Lung (tissue), 12 donors: ENCODE measurements around the gene ANKRD23. TPM values are rescaled to one million over a fixed set of nuclear protein-coding genes. Genes with fewer than 3 reads are reported as not detected.

Experiments
- ATAC-seq: fragments of 200-7000 bp; cut with Tn5 transposase; one replicate; pipeline ENCODE4 v1.9.1; 2020; ENCODE audit warnings: moderate number of reproducible peaks; ENCODE audit not compliant: insufficient read depth, low FRiP score
- DNase-seq, 3 donors: peaks; one replicate each; pipeline ENCODE4 v3.0.0-alpha.2; 2013 to 2017
- H3K27ac ChIP-seq, 2 donors: one replicate each; pipeline ENCODE4 v1.5.1; 2013; ENCODE audit warnings: mild to moderate bottlenecking in 2 of 2, moderate library complexity in 2 of 2, control low read depth in 1 of 2, inconsistent platforms in 1 of 2, low read depth in 1 of 2, low read length in 1 of 2
- H3K27me3 ChIP-seq, 3 donors: one replicate each; pipeline ENCODE4 v1.5.1; 2013; ENCODE audit warnings: low read length in 2 of 3; ENCODE audit not compliant: control insufficient read depth in 3 of 3, insufficient read depth in 3 of 3
- H3K36me3 ChIP-seq, 4 donors: one replicate each; pipeline ENCODE4 v1.5.1; 2013; ENCODE audit warnings: low read length in 4 of 4, mild to moderate bottlenecking in 1 of 4, moderate library complexity in 1 of 4; ENCODE audit not compliant: control insufficient read depth in 4 of 4, insufficient read depth in 4 of 4
- H3K4me1 ChIP-seq, 5 donors: one replicate each; pipeline ENCODE4 v1.5.1; 2013; ENCODE audit warnings: low read length in 5 of 5, mild to moderate bottlenecking in 2 of 5, moderate library complexity in 1 of 5; ENCODE audit not compliant: control insufficient read depth in 5 of 5, insufficient read depth in 5 of 5
- H3K4me3 ChIP-seq: one replicate; pipeline ENCODE4 v1.5.1; 2013; ENCODE audit warnings: mild to moderate bottlenecking, control low read depth, moderate library complexity
- H3K9ac ChIP-seq, 2 donors: one replicate each; pipeline ENCODE4 v1.5.1; 2013; ENCODE audit warnings: low read length in 2 of 2, control low read depth in 1 of 2; ENCODE audit not compliant: insufficient read depth in 1 of 2
- H3K9me3 ChIP-seq, 4 donors: one replicate each; pipeline ENCODE4 v1.5.1; 2013; ENCODE audit warnings: low read length in 3 of 4, mild to moderate bottlenecking in 1 of 4, moderate library complexity in 1 of 4; ENCODE audit not compliant: control insufficient read depth in 4 of 4, insufficient read depth in 3 of 4
- WGBS, 2 donors: extraction: QIAGEN DNeasy Blood & Tissue Kit; methylation state at CpG; one replicate each; pipeline ENCODE4 v1.1.7; 2013; 5-methylcytosine and 5-hydroxymethylcytosine counted together
- polyA plus RNA-seq, 2 donors: library from polyadenylated mRNA; stranded (reverse); fragments of 200-250 nt; gene quantifications; one replicate each; pipeline ENCODE4 v1.2.1, GENCODE V29; 2013
- total RNA-seq, 2 donors: library from RNA; depleted of rRNA in 1 of 2; stranded (reverse); fragments of >200 nt in 1 of 2; gene quantifications; one replicate each; pipeline ENCODE4 v1.2.1, GENCODE V29; 2014 to 2021
- TF ChIP-seq, protein P1 (sequence below): IDR thresholded peaks from 2 replicates; pipeline ENCODE4 v1.5.1; 2012; ENCODE audit warnings: mild to moderate bottlenecking; ENCODE audit errors: control extremely low read depth, extremely low read depth
- donor health status: control.
- donor health status: control.
- donor health status: Bipolar disorder and iron deficiency.
- donor health status: healthy.
- donor health status: DM: yes; HTN: yes; CAD: no.

The ANKRD23 gene
- total and polyA plus RNA-seq, 4 donors = 1.5 to 6.9 (median 4.4) TPM

DNA sequence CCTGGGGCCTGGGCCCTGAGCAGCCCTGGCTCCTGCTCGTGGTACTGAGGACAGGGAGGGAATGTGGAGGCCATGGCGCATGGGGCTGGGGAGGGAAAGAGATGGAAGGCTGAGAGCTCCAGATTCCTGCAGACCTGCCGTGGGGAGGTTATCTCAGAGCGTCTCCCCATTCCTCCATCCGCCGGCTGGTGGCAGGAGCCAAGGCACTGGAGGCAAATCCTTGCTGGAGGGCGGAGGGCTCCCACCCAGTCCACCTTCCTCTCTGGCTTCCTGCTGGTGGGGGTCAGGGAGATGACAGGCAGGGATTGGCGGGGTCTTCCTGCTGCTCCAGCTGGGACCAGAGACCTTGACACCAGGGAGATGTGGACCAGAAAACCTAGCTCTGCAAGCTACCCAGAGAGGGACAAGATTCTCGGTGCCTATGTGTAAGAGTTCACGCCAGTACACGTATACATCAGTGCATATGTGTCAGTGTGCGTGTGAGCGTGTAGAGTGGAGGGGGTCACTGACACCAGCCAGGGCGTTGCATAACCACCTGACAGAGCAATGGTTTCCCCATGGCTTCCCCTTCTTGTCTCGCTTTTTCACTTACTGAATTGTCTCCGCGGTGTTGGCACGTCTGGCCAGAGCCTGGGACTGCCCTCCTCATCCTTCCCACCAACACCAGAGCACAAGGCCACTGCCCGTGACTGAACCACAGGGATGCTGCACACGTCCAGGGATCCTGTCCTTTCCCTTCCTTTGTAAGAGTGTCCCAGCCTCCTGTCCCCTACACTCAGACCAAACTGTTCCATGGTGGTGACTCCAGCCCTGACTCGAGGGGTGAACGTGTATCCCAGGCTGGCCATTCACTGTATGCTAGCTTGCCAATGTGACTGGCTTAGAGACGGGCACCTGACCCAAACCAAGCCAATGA is 41.9 kb upstream of the ANKRD23 start:
- no peak for ATAC-seq
- H3K27me3 ChIP-seq = no peaks in the 10 kb centered on the region
- TF ChIP-seq, protein P1, sequence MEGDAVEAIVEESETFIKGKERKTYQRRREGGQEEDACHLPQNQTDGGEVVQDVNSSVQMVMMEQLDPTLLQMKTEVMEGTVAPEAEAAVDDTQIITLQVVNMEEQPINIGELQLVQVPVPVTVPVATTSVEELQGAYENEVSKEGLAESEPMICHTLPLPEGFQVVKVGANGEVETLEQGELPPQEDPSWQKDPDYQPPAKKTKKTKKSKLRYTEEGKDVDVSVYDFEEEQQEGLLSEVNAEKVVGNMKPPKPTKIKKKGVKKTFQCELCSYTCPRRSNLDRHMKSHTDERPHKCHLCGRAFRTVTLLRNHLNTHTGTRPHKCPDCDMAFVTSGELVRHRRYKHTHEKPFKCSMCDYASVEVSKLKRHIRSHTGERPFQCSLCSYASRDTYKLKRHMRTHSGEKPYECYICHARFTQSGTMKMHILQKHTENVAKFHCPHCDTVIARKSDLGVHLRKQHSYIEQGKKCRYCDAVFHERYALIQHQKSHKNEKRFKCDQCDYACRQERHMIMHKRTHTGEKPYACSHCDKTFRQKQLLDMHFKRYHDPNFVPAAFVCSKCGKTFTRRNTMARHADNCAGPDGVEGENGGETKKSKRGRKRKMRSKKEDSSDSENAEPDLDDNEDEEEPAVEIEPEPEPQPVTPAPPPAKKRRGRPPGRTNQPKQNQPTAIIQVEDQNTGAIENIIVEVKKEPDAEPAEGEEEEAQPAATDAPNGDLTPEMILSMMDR = no peak
- H3K9ac ChIP-seq = no peak overlapping the region
- H3K4me3 ChIP-seq = no peak overlapping the region
- H3K4me1 ChIP-seq = peaks cover 0 to 53% (median 24%) of the 10 kb centered on the region in 5 donors
- H3K36me3 ChIP-seq = no peaks in the 10 kb centered on the region
- 77 to 85% methylated on average over 23 of the region's 23 CpGs for WGBS, 2 donors
- no peak overlapping the region for H3K27ac ChIP-seq
- no peak for DNase-seq
- no peaks in the 10 kb centered on the region for H3K9me3 ChIP-seq

DNA sequence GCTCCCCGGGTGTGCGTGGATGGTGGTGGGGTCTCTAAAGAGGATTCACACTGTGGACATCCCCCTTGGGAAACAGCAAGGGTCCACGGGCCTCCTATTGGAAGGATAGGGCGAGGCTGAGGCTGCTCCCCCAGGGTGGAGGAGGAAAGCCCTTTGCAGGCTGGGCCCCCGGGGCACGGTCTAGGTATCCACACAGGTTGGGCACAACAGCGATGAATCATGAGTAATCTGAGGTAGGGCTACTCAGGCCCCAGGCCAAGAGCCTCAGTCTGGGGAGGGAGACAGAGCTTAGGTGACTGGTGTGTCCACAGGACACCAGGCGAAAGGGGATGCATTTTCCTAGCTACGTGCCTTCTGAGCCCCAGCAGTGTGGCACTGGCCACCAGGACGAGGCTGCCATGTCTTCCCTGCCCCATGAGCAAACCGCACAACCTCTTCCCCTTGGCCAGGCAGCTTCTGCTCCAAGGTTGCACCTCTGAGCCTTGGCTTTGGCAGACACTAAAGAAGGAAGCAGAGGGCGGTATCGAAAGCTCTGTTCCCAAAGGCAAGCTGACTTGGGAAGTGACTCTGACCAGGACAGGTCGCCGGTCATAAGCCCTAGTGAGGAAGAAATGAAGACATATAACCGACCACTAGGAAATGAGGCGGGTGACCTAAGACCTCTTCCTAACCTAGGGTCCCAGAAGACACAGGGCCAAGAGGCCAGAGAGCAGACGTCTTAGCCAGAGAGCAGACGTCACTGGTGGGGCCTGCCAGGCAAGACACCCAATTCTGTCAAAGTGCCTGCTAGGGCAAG is 40.7 kb upstream of the ANKRD23 start:
- TF ChIP-seq, protein P1 = no peak
- no peak for ATAC-seq
- Histone ChIP-seq H3K27ac (no peak overlapping the region), H3K9ac (no peak overlapping the region), H3K27me3 (no peaks in the 10 kb centered on the region), H3K4me1 (peaks cover 0 to 49% (median 23%) of the 10 kb centered on the region in 5 donors), H3K4me3 (no peak overlapping the region), H3K36me3 (no peaks in the 10 kb centered on the region), H3K9me3 (no peaks in the 10 kb centered on the region)
- DNase-seq = no peak
- 82 to 88% methylated on average over 19 of the region's 19 CpGs for WGBS, 2 donors

DNA sequence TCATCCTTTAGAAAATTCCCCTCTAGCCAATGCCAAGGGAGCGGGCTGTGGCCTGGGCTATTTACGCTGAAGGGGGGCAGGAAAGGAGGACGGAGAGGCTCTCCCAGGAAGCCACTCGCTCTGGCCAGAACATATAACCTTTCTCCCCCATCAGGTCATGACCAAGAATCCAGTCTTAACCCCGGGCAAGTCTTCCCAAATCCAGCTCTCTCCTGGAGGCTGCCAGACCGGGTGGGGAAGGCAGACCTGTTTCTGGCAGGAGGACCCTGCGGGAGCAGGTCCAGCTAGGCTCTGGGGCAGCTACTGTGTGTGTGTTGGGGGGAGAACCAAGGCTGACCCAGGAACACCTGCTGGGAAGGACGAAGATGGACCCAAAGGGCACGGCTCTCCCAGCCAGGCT is 39.5 kb upstream of the ANKRD23 start:
- Histone ChIP-seq H3K27ac (no peak overlapping the region), H3K4me1 (peaks cover 0 to 43% (median 18%) of the 10 kb centered on the region in 5 donors), H3K4me3 (no peak overlapping the region), H3K27me3 (no peaks in the 10 kb centered on the region), H3K9me3 (no peaks in the 10 kb centered on the region), H3K9ac (no peak overlapping the region), H3K36me3 (no peaks in the 10 kb centered on the region)
- no peak for ATAC-seq
- WGBS, 2 donors = 89 to 92% methylated on average over 9 of the region's 9 CpGs
- TF ChIP-seq, protein P1 = no peak
- no peak for DNase-seq
